ENCODE data around the gene PNLIPRP2.

DNA sequence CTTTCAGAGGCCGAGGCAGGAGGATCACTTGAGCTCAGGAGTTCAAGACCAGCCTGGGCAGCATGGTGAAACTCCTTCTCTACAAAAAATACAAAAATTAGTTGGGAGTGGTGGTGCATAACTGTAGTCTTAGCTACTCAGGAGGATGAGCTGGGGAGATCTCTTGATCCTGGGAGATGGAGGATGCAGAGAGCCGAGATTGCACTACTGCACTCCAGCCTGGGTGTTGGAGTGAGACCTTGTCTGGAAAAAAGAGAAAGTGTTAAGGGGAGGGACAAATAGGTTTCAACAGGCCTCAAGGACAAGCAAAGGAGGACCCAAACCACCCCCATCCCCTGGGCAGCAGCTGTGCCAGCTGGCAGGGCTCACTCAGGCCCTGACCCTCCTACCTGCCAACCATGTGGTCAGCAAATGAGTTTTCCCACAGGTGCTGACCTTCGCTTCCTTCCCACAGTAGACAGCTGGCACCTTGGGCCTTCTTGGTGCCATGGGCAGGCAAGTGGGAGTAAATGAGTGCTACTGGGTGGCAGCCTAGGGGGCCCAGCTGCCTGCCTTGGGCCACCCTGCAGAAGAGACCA lies 5.5 kb upstream of the PNLIPRP2 start:
- TF ChIP-seq L3MBTL2 (conservative IDR thresholded peaks at IDR 0.05) = no peak
- TF ChIP-seq BHLHE40 (IDR thresholded peaks at IDR 0.05; ENCODE audit: borderline replicate concordance) = no peak
- TF ChIP-seq FOXM1 (IDR thresholded peaks at IDR 0.05; ENCODE audit: borderline replicate concordance) = no peak
- no peak for TF ChIP-seq ELF4 (IDR thresholded peaks at IDR 0.05)
- no peak for TF ChIP-seq SP1 (IDR thresholded peaks at IDR 0.05)
- TF ChIP-seq FOXK2 (IDR thresholded peaks at IDR 0.05) = no peak
- TF ChIP-seq HDGF (IDR thresholded peaks at IDR 0.05; ENCODE audit: borderline replicate concordance) = no peak
- no peak for TF ChIP-seq TARDBP (IDR thresholded peaks at IDR 0.05)
